D721Med (cell line): ENCODE data around the gene ALCAM.

Experiments used
- DNase-seq: peaks from one replicate; pipeline ENCODE4 v3.0.0; 2011; ENCODE audit warnings: low spot score; ENCODE audit not compliant: insufficient read length
- FAIRE-seq: peaks from 2 replicates; lab custom pipeline; 2011; peaks lifted over from hg19 to GRCh38; lab: Jason Lieb, UNC
- TF ChIP-seq, protein P1 (sequence below): IDR thresholded peaks from 2 replicates; pipeline ENCODE4 v1.5.1; 2012; ENCODE audit warnings: mild to moderate bottlenecking, control low read depth; ENCODE audit not compliant: insufficient read depth; ENCODE audit errors: missing control alignments

ALCAM gene

DNA sequence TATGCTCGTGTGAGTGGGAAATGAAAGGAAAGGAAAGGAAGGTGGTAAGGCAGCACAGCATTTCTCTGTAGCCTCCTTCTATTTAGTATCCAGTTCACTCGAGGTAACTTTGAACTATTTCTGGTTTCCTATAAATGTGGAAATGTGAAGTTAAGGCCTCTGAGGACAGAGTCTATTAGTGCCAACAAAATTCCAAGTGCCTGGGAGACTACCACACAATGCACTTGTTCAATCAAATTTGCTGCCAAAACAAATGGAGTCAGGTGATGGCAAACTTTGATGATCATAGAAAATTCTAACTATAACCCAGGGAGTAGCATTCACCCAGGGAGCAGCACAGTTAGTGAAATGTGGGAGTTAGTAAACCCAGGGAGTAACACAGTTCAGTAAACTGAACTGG is 155.1 kb downstream of the ALCAM start:
- no peak for FAIRE-seq
- DNase-seq: no peak
- TF ChIP-seq, protein P1, sequence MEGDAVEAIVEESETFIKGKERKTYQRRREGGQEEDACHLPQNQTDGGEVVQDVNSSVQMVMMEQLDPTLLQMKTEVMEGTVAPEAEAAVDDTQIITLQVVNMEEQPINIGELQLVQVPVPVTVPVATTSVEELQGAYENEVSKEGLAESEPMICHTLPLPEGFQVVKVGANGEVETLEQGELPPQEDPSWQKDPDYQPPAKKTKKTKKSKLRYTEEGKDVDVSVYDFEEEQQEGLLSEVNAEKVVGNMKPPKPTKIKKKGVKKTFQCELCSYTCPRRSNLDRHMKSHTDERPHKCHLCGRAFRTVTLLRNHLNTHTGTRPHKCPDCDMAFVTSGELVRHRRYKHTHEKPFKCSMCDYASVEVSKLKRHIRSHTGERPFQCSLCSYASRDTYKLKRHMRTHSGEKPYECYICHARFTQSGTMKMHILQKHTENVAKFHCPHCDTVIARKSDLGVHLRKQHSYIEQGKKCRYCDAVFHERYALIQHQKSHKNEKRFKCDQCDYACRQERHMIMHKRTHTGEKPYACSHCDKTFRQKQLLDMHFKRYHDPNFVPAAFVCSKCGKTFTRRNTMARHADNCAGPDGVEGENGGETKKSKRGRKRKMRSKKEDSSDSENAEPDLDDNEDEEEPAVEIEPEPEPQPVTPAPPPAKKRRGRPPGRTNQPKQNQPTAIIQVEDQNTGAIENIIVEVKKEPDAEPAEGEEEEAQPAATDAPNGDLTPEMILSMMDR: no peak

DNA sequence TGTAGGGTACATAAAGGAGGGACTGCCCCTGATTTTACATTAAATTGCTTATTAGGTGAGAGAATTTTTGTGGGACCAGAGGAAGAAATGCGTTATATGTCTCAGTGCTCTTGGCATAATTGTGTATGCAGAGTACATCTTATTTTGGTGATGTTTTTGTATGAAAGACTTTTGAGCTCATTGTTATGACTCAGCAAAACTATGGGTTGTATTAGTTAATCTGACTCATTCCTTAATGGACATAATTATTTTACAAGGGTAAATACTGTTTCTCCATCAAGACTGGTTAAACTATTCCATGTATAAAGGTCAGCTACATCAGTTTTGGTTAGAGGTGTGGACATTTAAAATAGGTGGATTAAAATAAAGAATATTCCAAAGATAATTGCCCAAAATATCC is 156.8 kb downstream of the ALCAM start:
- DNase-seq (no peak), FAIRE-seq (no peak)
- TF ChIP-seq, protein P1: no peak

DNA sequence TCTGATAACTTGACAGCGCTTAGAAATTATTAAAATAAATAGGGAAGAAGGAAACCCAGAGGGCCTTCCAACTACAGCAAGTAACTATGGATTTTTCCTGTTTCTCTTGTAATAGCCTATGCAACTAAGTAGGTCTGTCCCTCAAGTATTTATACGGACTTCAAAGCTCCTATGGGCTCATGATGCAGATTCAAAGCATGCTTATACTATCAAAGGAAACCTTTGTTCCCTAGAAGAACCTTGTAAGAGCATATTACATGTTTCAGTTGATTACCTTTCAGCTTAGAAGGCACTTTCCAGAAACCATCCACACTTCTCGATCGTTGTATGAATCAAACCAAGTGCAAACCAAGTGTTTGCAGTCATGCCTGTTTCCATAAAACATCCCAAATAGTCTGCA is 158.8 kb downstream of the ALCAM start:
- no peak for DNase-seq
- TF ChIP-seq, protein P1: no peak
- no peak for FAIRE-seq

DNA sequence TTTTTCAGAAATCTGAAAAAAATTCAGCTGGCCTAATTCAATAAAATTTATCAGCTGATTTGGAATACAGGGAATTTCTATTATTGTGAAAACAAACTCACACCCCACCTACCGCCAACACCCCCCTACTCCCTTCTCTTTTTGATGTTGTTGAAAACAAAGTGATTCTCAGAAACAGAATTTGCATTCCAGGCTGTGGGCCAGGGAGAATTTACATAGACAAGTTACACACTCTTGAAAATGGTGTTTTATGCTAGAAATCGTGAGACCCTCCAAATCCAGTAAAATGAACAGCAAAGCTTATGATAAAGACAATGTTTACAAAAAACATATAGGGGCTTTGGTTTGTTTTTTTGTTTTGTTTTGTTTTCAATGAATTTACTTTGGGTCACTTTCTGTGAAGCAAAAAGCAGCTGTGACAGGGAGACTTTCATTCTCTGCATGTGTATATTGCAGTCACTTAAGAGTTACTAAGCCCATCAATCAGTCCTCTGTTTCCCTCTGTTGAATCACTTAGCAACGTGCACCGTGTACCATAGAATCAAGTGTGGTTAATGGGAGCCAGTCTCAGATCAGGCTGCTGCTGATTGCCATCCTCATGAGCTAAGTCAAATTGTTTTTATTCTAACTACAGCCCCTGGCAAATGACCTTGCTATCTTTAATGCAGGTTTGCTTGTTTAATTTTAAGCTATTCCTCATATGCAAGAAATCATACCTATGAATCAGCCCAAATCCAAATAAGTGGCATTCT is 159.8 kb downstream of the ALCAM start:
- FAIRE-seq (no peak), DNase-seq (no peak)
- TF ChIP-seq, protein P1: no peak

DNA sequence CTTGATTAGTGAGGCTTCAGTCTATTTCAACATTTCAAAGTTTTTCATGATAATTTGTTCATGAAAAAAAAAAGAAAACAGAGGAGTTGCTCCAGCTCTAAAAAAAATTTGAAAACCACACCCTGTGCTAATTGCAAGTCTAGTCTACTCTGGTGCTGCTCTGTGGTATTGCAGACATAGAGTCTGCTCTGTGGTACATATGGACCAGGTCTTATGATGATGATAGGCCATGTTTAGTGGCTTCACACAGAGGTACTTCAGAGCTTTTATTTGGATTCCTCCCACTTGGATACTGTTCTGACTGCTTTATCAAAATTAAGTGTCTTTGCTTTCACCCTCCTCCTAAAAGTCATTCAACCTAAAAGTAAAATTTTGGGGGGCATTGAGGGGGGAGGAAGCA is 160.8 kb downstream of the ALCAM start:
- TF ChIP-seq, protein P1: no peak
- FAIRE-seq: no peak
- DNase-seq: no peak

DNA sequence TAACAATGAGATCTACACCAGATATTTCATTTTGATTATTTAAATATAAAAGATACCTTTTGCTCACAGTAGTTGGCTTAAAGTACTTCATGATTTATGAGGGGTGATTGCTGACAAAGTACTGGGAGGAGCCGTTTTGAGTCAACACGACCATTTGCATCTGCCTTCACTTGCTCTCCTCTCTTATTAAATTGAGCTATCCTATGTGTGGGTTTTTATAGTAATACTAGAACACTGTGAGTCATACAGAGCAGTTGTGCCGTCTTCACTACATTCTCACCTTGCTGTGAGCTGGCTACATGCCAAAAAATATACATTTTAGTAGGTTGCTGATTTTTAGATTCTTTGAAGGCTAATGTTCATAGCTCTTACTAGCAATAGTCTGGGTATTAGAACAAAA is 161.2 kb downstream of the ALCAM start:
- TF ChIP-seq, protein P1: no peak
- DNase-seq (no peak), FAIRE-seq (no peak)

DNA sequence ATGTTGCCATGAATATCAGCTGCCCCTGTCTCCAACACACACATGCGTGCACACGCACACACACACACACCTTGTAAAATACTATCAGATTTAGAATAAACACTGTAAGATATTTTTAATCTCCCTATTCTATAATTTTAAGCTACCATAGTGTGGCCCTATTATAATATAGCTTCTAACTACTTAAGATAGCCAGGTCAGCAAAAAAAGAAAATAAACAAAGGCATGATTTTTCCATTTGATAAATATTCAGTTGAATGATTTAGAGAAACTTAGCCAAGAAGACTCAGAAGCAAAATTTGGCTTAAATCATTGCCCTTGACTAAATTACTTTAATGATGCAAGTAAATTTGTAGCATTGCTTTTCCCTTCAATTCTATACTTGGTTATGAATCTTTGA is 162.2 kb downstream of the ALCAM start:
- DNase-seq (no peak), FAIRE-seq (no peak)
- TF ChIP-seq, protein P1: no peak
